Measurements from ENCODE around the gene IMPDH1.

- TF ChIP-seq CTCF (IDR thresholded peaks at IDR 0.05) (no peak), POLR2A (IDR thresholded peaks at IDR 0.05) (no peak), POLR2AphosphoS5 (IDR thresholded peaks at IDR 0.05) (no peak), EP300 (IDR thresholded peaks at IDR 0.05) (no peak)
Observed at GRCh38 chr7:128361411-128362379, 48.1 kb downstream of the IMPDH1 start, which contains the start of gene PRRT4.

Data from suprapubic skin (tissue), 4 donors.